Activated T-helper 1 cell treated with anti-CD3 and anti-CD28 coated beads, Interleukin-12 subunit alpha, Interleukin-12 subunit beta, Interleukin-2, Interleukin-4 antibody, amounts not matched to agents 30 ng/mL and 10 ng/mL and 1 ng/mL, durations not matched to agents 14 hours and 24 hours and 36 hours (primary cell): Measurements from ENCODE around the gene ANKRD11. TPM values are rescaled to one million over a fixed set of nuclear protein-coding genes. Genes with fewer than 3 reads are reported as not detected.
"Not testable (repeated sequence)": the region's sequence is repeated elsewhere in the genome, so short reads cannot be mapped to it uniquely, and the experiment has no call there.

Experiments
- DNase-seq: peaks from one replicate; pipeline ENCODE4 v3.0.0; 2021; ENCODE audit warnings: low spot score
- H3K27ac Mint-ChIP-seq: one replicate; pipeline ENCODE4 v1.8.0; 2021; ENCODE audit warnings: mild to moderate bottlenecking, mixed read lengths
- H3K27me3 Mint-ChIP-seq: one replicate; pipeline ENCODE4 v1.8.0; 2022; ENCODE audit warnings: mild to moderate bottlenecking, moderate library complexity, mixed read lengths; ENCODE audit not compliant: insufficient read depth
- H3K36me3 Mint-ChIP-seq: one replicate; pipeline ENCODE4 v1.8.0; 2021; ENCODE audit warnings: low read depth, mixed read lengths
- H3K4me1 Mint-ChIP-seq: one replicate; pipeline ENCODE4 v1.8.0; 2021; ENCODE audit warnings: low read depth, mixed read lengths
- H3K4me3 Mint-ChIP-seq: one replicate; pipeline ENCODE4 v1.8.0; 2021; ENCODE audit warnings: mild to moderate bottlenecking, moderate library complexity, mixed read lengths
- H3K9me3 Mint-ChIP-seq: one replicate; pipeline ENCODE4 v1.8.0; 2021; ENCODE audit warnings: mixed read lengths
- intact Hi-C: fragments of 100-400 bp; cut with micrococcal nuclease; formaldehyde crosslinking; loops from one replicate; pipeline ENCODE4 v1.15.1; 2024
- total RNA-seq: library from RNA; stranded (reverse); gene quantifications from 2 replicates; pipeline ENCODE4 v1.2.3, GENCODE V29; 2022

The ANKRD11 gene
- total RNA-seq, 1 donor from 2014 or later = 176 TPM

GRCh38 chr16:89466920-89467319 lies 23.4 kb downstream of the ANKRD11 start:
- peaks cover 2% of the 10 kb centered on the region for H3K36me3 Mint-ChIP-seq
- intact Hi-C loops = no loop called here
- DNase-seq = no peak
- H3K9me3 Mint-ChIP-seq = no peaks in the 10 kb centered on the region
- no peak overlapping the region for H3K27ac Mint-ChIP-seq
- H3K4me3 Mint-ChIP-seq = no peak overlapping the region
- H3K4me1 Mint-ChIP-seq = peaks cover 34% of the 10 kb centered on the region
- H3K27me3 Mint-ChIP-seq = no peaks in the 10 kb centered on the region

- H3K27me3 Mint-ChIP-seq, intact Hi-C loops, H3K27ac Mint-ChIP-seq, H3K4me3 Mint-ChIP-seq, DNase-seq, H3K9me3 Mint-ChIP-seq, H3K36me3 Mint-ChIP-seq: not testable (repeated sequence)
- peaks cover 44% of the 10 kb centered on the region for H3K4me1 Mint-ChIP-seq
Observed at GRCh38 chr16:89463312-89463711, 27.0 kb downstream of the ANKRD11 start.

- intact Hi-C loops, H3K4me3 Mint-ChIP-seq, H3K9me3 Mint-ChIP-seq, H3K36me3 Mint-ChIP-seq, H3K27me3 Mint-ChIP-seq, H3K27ac Mint-ChIP-seq, DNase-seq: not testable (repeated sequence)
- H3K4me1 Mint-ChIP-seq = peaks cover 43% of the 10 kb centered on the region
Observed at GRCh38 chr16:89462639-89463038, 27.7 kb downstream of the ANKRD11 start.

GRCh38 chr16:89461890-89462289 lies 28.5 kb downstream of the ANKRD11 start:
- DNase-seq, H3K4me3 Mint-ChIP-seq, H3K9me3 Mint-ChIP-seq, H3K36me3 Mint-ChIP-seq, H3K27ac Mint-ChIP-seq, H3K27me3 Mint-ChIP-seq, intact Hi-C loops: not testable (repeated sequence)
- peaks cover 36% of the 10 kb centered on the region for H3K4me1 Mint-ChIP-seq

DNA sequence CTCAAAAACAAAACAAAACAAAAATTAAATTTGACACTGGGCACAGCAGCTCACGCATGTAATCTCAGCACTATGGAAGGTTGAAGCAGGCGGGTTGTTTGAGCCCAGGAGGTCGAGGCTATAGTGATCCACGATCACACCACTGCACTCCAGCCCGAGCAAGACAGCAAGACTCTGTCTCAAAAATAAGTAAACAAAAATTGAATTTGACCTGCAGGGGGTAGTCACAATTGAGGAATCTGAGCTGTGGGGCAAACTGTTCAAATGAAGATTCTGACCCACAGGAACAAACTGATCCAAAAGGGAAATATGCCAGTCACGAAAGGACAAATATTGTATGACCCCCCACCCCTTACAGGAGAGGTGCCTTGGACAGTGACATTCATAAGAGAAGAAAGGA lies 29.8 kb downstream of the ANKRD11 start:
- H3K27ac Mint-ChIP-seq = no peak overlapping the region
- H3K36me3 Mint-ChIP-seq = peaks cover 12% of the 10 kb centered on the region
- H3K9me3 Mint-ChIP-seq = no peaks in the 10 kb centered on the region
- H3K4me1 Mint-ChIP-seq = peaks cover 38% of the 10 kb centered on the region
- no peak for DNase-seq
- intact Hi-C loops = no loop called here
- no peak overlapping the region for H3K4me3 Mint-ChIP-seq
- H3K27me3 Mint-ChIP-seq = no peaks in the 10 kb centered on the region

DNA sequence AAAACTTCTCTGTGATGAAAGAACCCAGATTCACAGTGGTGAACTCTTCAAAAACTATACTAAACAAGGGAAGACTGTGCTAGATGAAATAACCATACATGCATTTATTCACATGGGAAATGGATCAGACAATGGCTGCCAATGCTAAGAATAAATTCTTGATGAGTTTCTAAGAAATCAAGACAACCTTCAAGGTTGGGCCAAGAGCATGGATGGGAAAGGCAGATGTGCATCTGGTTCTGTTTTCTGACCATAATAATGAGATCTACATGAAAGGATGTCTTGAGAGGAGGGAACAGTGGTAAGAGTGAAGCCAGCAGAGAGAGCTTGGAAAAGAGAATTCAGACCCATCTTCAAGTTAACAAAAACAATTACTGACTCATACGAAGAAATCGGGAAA lies 31.4 kb downstream of the ANKRD11 start:
- H3K36me3 Mint-ChIP-seq = peaks cover 14% of the 10 kb centered on the region
- no peak overlapping the region for H3K4me3 Mint-ChIP-seq
- intact Hi-C loops = no loop called here
- H3K4me1 Mint-ChIP-seq = peaks cover 38% of the 10 kb centered on the region
- no peaks in the 10 kb centered on the region for H3K27me3 Mint-ChIP-seq
- H3K27ac Mint-ChIP-seq = peak overlapping the region; percentile 1
- H3K9me3 Mint-ChIP-seq = no peaks in the 10 kb centered on the region
- DNase-seq = no peak

GRCh38 chr16:89458551-89458950 lies 31.8 kb downstream of the ANKRD11 start:
- Mint-ChIP-seq H3K4me3 (no peak overlapping the region), H3K27ac (peak overlapping the region; percentile 1)

DNA sequence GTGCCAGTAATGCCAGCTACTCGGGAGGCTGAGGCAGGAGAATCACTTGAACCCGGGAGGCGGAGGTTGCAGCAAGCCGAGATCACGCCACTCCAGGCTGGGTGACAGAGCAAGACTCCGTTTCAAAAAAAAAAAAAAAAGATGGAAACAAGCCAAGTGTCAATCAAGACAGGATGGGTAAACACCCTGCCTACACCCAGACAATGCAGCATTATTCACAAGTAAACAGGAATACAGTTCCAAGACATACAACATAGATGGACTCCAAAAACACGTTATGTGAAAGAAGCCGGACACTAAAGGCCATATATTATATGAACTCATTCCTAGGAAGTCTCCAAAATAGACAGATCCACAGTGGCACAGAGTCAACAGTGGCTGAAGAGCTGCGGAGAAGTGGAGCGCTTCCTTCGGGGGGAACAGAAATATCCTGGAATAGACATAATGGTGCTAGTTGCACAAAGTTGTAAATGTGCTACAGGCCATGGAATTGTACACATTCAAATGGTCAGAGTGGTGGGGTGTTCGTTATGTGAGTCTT lies 33.9 kb downstream of the ANKRD11 start:
- H3K27me3 Mint-ChIP-seq = no peaks in the 10 kb centered on the region
- intact Hi-C loops = no loop called here
- peaks cover 14% of the 10 kb centered on the region for H3K36me3 Mint-ChIP-seq
- no peaks in the 10 kb centered on the region for H3K9me3 Mint-ChIP-seq
- no peak overlapping the region for H3K4me3 Mint-ChIP-seq
- peak overlapping the region; percentile 50 for H3K27ac Mint-ChIP-seq
- H3K4me1 Mint-ChIP-seq = peaks cover 51% of the 10 kb centered on the region
- DNase-seq = no peak

More at GRCh38 chr16:89458551-89458950, 31.8 kb downstream of the ANKRD11 start:
- H3K4me1 Mint-ChIP-seq = peaks cover 42% of the 10 kb centered on the region
- intact Hi-C loops = no loop called here
- peaks cover 14% of the 10 kb centered on the region for H3K36me3 Mint-ChIP-seq
- no peak for DNase-seq
- H3K9me3 Mint-ChIP-seq = no peaks in the 10 kb centered on the region
- H3K27me3 Mint-ChIP-seq = no peaks in the 10 kb centered on the region

- intact Hi-C loops = loop anchor here (2.0 kb wide), 1 partner anchor 33 kb away; no protein-coding TSS in a partner anchor
- Mint-ChIP-seq H3K4me3 (no peak overlapping the region), H3K9me3 (no peaks in the 10 kb centered on the region), H3K4me1 (peaks cover 53% of the 10 kb centered on the region), H3K36me3 (peaks cover 12% of the 10 kb centered on the region), H3K27ac (no peak overlapping the region), H3K27me3 (no peaks in the 10 kb centered on the region)
- DNase-seq = no peak
Observed at GRCh38 chr16:89455692-89456091, 34.7 kb downstream of the ANKRD11 start.

DNA sequence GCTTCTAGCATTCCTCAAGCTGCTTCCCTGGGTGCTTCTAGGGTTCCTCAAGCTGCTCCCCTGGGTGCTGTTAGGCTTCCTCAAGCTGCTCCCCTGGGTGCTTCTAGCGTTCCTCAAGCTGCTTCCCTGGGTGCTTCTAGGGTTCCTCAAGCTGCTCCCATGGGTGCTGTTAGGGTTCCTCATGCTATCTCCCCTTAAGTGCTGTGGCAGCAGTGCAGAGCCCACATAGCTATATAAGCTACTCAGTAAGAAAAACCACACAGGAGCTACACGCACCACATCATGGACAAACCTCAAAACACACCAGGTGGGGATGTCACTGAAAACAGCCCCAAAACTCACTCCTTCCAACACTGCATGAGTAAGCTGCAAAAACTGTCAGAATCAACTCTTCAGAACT lies 35.2 kb downstream of the ANKRD11 start:
- no peak overlapping the region for H3K4me3 Mint-ChIP-seq
- H3K27ac Mint-ChIP-seq = peak overlapping the region; percentile 72
- peaks cover 55% of the 10 kb centered on the region for H3K4me1 Mint-ChIP-seq
- intact Hi-C loops = loop anchor here (2.0 kb wide), 1 partner anchor 34 kb away; no protein-coding TSS in a partner anchor
- H3K36me3 Mint-ChIP-seq = peaks cover 12% of the 10 kb centered on the region
- peak; percentile 20 for DNase-seq
- no peaks in the 10 kb centered on the region for H3K9me3 Mint-ChIP-seq
- no peaks in the 10 kb centered on the region for H3K27me3 Mint-ChIP-seq

GRCh38 chr16:89454378-89455125 lies 35.8 kb downstream of the ANKRD11 start:
- H3K27ac Mint-ChIP-seq, H3K9me3 Mint-ChIP-seq, DNase-seq, H3K4me3 Mint-ChIP-seq, H3K27me3 Mint-ChIP-seq: not testable (repeated sequence)
- Mint-ChIP-seq H3K36me3 (peaks cover 12% of the 10 kb centered on the region), H3K4me1 (peaks cover 61% of the 10 kb centered on the region)
- intact Hi-C loops = loop anchor here (2.0 kb wide), 1 partner anchor 34 kb away; no protein-coding TSS in a partner anchor

DNA sequence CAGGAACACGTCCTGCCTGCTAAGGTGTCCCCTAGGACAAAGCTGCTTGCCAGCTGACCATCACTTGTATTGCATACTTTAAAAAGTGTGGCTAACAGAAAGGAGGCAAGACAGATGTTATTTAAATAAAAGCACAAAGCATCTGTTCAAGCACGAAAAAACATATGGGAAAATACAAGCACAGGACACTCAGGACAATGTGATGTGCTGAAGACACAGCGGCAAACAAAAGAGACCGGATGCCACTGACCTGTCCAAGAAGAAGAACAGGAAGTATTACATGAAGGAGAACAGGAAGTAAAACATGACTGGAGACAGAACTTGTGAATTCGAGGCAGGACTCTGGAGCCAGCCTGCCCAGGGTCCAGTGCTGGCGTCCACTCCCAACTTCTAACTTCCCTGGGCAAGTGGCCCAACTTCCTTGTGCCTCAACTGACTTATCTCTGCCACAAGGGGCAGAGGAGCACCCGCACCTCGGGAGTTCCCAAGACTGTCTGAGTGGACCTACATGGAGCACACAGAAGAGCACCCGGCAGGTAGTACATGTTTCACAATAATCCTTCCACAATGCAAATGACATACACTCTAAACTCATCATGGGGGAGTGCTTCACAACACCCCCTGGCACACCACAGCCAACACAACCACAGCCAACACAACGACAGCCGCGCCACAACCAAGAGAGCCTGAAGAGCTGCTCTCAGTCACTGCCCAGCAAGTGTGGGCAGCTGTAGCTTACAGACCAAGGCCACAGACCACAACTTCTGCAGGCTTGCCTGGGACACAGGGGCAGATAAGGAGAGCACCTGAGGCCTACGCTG lies 36.6 kb downstream of the ANKRD11 start:
- Mint-ChIP-seq H3K36me3 (peaks cover 8% of the 10 kb centered on the region), H3K4me1 (peaks cover 54% of the 10 kb centered on the region), H3K27me3 (no peaks in the 10 kb centered on the region), H3K9me3 (no peaks in the 10 kb centered on the region), H3K4me3 (peak overlapping the region; percentile 40), H3K27ac (peak overlapping the region; percentile 75)
- no peak for DNase-seq
- intact Hi-C loops = loop anchor here (2.0 kb wide), 1 partner anchor 35 kb away; no protein-coding TSS in a partner anchor

DNA sequence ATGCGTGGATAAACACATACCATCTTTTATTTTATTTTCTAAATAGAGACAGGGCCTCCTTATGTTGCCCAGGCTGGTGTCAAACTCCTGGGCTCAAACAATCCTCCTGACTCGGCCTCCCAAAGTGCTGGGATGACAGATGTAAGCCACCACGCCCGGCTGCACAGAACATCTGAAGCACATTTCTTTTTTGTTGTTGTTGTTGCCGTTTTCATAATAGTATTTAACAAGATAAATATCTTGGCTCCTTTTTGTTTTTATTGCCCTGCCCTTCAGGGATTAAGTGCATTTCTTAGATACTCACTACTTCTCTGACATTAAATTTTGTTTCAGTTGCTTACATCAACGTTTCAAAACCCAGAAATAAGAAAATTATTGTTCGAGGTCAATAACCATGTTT lies 37.4 kb downstream of the ANKRD11 start:
- intact Hi-C loops = no loop called here
- Mint-ChIP-seq H3K4me1 (peaks cover 57% of the 10 kb centered on the region), H3K36me3 (peaks cover 8% of the 10 kb centered on the region)

More for the DNA sequence above, 37.4 kb downstream of the ANKRD11 start:
- Mint-ChIP-seq H3K4me3 (no peak overlapping the region), H3K9me3 (no peaks in the 10 kb centered on the region), H3K27me3 (no peaks in the 10 kb centered on the region), H3K27ac (no peak overlapping the region)
- no peak for DNase-seq
